CD1c-positive myeloid dendritic cell (primary cell): ENCODE measurements around the gene TNFRSF17.

Source experiments
- DNase-seq: peaks from one replicate; pipeline ENCODE4 v3.0.0-alpha.2; 2016; ENCODE audit errors: extremely low spot score

Gene TNFRSF17

DNA sequence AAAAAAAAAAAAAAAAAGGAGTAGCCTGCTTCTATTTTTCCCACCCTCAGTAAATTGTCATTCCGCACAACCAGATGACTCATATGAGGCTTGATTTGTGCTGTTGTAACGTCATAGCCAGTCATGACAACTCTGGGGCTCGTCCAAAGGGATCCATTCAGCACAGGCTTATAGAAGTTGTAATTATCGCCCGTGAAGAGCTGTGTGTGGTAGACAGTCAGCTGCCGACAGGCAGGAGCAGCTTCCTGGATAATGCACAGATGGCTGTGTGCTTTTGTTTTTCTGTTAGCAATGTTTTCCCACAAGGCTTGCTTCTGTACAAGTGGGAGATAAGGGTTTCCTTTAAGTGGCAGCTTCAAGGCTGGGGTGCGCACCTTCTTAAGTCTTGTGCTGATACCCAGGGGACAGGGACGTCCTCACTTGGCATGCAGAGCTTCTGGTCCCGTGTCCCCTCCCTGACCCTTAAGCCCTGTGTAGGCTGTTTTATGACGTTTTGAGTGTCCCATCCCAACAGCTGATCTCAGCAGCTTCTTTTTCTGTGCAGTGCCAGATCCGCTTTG is 37.5 kb downstream of the TNFRSF17 start:
- no peak for DNase-seq

- no peak for DNase-seq
Observed at GRCh38 chr16:12006637-12007036, 41.6 kb downstream of the TNFRSF17 start.

DNA sequence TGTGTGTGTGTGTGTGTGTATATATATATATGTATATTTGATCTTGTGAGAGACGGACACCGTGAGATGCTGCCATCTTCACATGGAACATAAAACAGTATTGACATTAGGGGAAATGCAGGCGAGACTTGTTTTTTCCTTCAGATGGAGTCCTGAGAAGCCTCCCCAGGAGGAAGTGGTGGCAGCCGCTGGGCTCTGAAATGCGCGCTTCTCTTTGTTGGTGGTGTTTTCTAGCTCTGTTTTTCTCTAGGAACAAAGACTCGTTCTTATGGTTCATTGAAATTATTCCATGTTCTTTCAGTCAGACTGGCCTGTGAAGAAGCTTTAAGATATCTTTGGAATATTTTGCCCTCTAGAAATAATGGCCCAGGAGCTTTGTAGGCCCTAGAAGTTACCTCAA is 44.5 kb downstream of the TNFRSF17 start:
- DNase-seq, result peak; percentile 25

DNA sequence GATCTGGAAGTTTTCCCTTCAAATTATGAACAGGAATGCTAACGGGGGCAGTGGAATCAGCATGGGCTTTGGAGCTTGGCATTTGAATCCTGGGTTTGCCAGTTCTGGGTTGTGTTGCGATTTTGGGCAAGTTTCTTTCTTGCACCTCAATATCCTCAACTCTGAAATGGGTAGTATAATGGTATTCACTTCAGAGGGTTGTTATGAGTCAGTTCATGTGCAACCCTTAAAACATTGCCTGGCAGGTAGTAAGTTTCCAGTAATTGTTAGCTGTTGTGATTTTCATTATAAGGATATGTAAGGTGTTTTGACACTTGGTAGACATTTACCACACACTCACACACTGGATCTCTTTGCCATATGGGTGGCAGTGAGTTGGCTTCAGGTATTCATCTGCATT is 44.9 kb downstream of the TNFRSF17 start:
- no peak for DNase-seq

- DNase-seq, result peak; percentile 75
Observed at GRCh38 chr16:12010388-12011251, 45.6 kb downstream of the TNFRSF17 start.

- DNase-seq, result no peak
Observed at GRCh38 chr16:12011565-12011964, 46.6 kb downstream of the TNFRSF17 start.

- no peak for DNase-seq
Observed at GRCh38 chr16:12016291-12016947, 51.4 kb downstream of the TNFRSF17 start.

DNA sequence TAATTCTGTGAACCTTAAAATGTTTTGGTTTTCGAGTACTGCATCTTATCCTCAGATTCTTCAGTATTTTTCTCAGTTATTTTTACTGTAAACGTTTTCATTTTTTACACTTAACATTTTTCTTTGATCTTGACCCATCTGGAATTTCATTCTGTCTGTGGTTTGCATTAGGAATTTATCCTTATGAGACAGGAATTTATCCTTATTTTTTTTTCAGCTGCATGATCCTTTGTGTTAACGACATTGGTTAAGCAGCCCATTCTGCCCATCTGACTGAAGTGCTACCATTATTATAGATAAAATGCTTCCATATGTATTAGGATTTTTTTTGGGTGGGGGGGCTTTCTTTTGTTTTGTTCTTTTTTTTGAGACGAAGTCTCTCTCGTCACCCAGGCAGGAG is 52.5 kb downstream of the TNFRSF17 start:
- no peak for DNase-seq
